Activated CD4-positive, alpha-beta T cell treated with anti-CD3 and anti-CD28 coated beads, Interleukin-2, Interleukin-4, amounts not matched to agents 100 ng/mL and 50 ng/mL, durations not matched to agents 16 hours and 8 hours (primary cell): Measurements from ENCODE around the gene FCER1G.
A peak's percentile ranks its signal among the peaks of the same experiment; 100 is the strongest.

ENCODE experiments used
- DNase-seq: peaks from one replicate; pipeline ENCODE4 v3.0.0-alpha.2; 2020; ENCODE audit warnings: low spot score

The FCER1G gene

DNA sequence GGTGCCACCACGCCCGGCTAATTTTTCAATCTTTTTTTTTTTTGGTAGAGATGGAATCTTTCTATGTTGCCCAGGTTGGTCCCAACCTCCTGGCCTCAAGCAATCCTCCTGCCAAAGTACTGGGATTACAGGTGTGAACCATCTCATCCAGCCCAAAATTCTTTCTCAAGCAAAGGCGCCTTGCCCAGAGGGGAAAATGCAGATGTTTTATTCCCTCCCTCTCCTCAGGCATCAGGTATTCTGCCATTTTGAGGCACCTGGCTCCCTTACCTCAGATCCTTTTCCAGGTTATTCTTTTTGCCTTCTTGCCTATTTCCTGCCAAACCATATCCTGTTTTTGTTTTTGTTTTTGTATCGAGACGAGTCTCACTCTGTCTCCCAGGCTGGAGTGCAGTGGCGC lies 26.7 kb upstream of the FCER1G start:
- DNase-seq: no peak

DNA sequence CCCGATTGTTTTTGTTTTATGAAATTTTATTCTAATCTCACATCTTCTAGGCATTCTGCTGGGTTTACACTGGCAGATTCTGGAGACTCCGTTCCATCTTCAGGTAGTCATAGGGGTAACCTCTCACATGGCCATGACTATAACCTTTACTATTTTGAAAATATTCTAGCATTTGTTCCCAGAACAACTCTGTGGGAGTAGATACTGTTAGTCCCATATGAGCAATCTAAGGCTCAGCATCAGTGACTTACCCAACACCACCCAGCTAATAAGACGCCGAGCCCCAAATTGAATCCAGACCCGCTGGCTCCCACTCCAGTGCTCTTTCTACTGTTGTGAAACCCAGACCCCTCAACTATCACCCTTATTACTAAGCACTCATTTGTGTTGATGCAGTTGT lies 26.1 kb upstream of the FCER1G start:
- DNase-seq: no peak

DNA sequence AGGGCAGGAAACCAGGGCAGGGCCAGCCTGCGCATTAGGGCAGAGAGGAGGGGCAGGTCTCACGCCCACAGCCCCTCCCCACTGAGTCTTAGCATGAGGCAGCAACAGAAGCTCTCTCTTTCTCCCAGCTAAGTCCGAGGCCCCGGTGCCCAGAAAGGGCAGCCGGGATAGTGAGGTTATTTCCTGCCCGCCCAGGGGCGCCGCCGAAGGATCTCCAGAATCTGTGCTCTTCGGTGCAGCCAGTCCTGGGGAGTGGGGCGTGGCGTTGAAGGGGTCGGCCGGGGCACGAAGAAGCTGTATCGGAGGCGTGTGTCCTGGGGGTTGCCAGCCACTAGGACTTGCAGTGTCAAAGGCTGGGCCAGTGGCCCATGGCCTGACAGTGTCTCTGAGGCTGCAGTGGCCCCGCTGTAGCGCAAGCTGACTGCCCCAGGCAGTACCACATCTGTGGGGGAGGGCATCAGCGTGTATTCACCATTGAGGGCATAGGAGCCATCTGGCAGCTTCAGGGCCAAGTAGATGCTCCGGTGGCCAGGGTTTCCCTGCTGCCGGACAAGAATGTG lies 24.1 kb upstream of the FCER1G start:
- DNase-seq: no peak

DNA sequence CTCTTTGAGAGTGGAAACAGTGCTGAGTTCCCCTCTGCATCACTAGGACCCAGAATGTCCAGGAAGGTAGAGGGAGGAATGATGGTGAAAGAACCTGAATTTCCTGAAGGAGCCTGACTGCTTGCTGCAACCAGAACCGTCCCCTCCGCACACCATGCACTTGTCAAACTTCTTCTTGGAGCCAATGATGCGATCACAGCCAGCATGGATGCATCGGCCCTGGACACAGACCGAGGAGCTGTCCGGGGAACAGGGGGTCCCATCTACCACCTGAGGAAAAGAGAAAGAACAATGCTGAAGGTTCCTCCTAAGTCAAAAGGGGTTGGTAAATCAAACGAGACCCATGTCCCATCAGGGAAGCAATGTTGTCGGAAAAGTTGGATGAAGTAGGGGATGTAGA lies 23.1 kb upstream of the FCER1G start:
- no peak for DNase-seq

DNA sequence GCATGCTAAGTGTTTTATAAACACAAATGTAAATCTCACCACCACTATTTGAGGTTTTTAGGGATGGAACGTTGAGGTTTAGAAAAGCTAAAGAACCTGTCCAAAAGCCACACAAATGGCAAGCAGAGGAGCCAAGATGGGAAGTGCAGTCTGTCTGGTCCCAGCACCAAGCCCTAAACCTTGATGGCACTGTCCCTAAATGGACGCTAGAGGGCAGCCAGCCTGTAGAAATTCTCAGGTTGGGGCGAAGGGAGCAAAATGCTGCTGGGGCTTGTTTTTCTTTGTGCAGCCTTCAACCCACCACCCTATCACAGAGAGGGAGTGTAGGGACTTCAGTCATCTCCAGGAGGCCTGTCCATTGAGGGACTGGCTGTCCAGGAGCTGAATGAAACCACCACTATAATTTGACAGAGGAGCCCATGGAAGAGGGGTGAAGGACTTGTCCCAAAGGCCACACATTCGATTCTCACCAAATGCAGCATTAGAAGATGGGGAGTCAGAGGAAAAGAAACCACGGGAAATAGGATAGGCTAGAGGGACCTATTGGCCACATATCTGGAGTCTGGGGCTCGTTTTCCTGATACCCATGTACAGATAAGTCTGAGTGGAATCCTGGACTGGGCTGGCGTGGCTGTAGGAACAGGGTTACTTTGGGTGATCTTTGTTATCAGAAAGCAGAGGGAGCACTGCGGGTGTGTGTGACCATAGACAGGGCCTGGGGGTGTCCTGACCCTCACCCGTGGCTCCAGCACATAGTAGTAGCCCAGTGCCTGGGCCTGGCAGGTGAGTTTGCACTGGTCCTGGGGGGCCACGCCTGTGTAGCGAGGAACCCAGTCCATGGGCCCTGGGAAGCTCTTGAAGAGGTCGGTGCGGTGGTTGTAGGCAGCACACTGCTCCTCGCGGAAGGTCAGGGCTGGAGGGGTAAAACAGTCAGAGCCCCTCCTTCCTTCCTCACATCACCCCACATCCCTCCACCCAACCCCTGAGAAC lies 22.3 kb upstream of the FCER1G start:
- DNase-seq: peak; percentile 83

DNA sequence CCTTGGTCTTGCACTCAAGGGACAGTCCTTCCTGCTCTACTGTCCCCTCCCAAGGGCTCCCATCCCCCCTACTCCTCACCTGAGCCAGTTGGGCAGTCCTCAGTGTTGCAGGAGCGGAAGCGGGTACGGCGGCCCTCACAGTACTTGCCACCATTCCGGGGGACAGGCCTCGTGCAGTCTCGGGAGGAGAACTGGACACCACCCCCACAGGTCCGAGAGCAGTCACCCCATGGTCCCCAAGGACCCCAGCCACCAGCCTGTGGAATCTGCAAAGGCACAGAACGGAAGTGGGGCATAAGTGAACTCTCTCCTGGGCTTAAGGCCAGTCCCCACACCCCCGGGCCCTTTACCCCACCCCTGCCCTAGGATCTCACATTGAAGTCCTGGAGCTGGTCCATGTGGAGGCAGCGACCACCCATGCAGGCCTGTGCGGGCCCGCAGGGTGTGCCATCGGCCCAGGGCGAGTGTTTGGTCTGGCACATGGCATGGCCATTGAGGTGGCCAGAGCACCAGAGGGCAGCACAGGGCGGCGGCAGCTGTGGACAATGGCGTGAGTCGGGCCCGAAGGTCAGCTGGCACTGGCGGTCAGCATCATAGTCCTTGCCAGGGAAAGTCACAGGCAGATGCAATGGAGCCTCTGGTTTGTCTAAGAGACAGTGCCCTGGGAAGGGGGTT lies 21.4 kb upstream of the FCER1G start:
- DNase-seq: no peak

DNA sequence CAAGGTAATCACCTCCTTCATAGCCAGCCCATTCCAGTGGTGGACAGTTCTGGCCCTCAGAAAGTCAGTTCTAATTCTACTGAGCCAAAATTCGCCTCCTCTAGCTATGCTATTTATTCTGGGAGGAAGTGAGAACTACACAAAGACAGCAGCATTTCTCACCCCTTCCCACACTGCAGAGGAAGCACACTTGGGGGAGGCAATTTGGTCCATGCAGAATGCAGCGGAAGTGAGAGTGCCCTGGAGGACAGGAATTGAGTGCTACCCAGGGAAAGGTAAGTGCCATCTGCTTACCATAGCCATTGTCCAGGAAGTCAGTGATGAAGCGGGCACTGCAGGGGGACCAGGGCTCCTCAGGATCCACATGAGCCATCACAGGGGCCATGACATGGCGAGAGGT lies 19.9 kb upstream of the FCER1G start:
- no peak for DNase-seq

DNA sequence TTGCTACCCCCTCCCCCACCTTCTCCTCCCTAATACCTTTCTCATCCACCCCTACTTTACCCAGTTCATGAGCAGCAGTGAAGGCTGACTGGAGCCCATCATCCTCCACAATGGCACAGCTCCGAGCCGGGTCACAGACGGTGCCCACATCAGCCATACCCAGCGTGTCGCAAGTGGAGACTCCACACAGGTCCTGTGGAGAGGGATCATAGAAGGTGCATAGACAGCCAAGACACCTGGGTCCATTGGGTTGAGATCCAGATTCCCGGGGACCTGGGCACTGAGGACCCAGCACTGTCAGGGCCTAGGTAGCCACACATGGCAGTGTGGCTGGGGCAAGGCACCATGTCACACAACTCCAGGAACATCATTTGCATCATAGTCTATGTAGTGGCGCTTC lies 19.0 kb upstream of the FCER1G start:
- DNase-seq: no peak

DNA sequence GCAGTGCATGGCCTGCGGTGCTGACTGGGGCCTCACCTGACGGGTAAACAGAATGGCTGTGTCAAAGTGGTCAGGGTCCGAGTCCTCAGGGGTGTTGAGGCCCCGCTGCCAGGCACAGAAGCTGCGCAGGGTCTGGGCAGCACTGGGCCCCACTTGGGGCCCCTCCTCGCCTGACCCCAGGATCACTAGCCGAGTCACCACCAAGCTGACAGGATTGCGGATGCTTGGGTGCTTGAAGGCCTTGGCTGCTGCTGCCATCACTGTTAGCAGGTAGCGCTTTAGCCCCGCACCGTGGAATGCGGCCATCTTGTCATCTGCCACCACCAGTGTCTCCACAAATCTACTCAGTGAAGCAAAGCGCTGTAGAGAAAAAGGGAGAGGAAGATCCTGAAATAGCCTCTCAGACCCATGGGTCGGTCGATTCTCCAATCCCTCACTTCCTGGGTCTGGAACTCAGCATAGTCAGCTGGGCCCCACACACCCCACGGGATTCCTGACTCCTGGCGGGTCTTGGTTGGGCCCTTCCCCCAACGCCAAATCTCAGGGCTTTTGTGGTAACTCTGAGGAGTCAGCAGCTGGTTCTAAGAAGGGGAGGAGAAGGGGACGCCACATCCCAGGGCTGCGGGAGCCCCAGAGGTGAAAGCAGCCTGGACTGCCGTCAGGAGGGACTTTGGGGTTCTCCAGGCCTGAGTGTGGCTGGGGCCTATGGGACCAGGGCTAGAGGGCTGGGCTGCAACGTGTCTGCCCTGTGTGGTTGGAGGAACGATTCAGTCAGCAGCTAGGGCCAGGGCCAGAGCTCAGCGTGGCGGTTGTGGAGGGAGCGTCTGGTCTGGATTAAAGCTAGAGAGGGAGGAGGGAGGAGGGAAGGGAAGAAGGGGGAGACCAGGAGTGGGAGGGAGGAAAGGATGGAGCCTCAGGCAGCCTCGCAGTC lies 18.3 kb upstream of the FCER1G start:
- DNase-seq: no peak

DNA sequence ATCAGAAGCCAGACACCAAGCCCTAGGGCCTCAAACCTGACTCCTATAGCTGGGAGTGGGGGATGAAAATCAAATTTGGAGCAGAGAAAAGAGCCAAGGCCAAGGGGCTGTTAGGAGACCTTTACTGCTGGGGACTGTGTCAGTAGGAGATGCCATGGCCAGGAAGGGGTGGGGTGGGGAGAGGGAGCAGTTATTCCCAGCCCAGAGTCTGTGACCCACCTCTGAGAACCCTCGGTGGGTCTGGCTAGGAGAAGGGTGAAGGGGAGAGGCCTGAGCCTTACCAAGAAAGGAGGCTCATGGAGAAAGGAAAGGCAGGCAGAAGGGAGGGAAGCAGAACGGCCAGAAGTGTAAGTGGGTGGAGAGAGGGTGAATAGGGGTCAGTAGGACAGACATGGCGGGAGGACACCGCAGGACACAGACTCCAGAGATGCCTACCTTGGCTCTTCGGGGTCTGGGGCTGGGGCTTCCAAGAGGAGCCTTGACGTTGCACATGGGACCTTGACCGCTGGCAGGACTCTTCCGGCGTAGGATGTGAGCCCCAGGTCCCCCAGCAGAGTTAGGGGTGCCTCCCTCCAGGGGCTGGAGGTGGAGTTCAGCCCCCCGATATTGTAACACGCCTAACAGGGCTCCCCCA lies 17.4 kb upstream of the FCER1G start:
- no peak for DNase-seq

DNA sequence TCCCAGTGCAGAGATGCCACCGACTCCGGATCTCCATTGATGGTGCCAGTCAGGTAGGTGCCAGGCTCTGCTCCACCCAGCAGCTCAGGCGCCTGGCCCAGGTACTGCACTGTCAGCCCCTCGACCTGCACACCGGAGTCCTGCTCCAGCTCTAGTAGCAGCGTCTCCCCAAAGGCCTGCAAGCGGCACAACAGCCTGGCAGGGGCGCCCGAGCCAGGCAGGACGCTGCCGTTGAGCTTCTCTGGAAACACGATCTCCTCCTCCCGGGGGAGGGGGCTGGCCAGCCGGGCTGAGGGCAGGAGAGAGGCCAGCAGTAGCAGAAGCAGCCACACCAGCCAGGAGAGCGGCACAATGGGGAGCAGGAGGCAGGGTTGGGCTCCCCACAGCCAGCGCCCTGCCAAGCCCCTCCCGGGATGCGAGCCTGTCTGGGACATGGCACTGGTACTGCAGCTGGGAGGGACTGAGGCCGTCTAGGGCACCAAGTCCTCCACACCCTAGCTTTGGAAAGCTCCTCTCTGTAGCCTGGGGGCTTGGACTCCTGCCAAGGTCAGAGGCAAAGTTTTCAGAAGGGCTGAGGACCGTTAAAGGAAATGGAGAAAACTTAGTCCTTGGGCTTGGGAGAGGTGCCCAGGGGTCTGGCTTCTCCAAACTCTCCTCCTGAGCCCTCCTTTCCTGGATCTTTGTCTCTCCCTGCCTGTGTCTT lies 16.8 kb upstream of the FCER1G start:
- DNase-seq: no peak

DNA sequence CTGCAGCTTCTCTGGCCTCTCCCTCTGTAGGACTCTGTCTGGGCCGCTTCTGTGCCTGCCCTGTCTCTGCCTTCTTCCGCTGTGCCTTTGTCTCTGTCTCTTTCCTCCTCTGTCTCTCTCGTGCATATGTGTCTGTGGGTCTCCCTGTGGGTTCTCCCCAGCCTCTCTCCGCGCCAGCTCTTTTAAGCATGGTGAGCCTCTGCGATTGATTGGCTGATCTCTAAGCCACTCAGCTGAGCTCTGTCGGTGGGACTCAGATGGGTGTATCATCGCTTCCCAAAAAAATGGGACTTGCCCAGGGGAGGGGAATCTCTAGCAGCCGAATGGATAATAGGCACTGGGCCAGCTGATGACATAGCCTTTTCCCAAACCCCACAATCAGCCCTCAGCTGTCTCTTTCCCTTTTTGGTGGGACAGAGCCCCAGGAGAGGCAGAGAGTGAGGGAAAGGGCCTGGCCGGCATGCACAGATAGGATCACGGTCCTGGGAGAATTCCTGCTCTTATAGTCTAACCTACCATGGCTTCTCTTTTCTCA lies 16.1 kb upstream of the FCER1G start, which contains the start of gene ADAMTS4:
ADAMTS4 (minus strand) TSS at position 158 of the 535 bp plus-strand sequence. CDS start 427 bp downstream, outside the sequence.
- DNase-seq: no peak

DNA sequence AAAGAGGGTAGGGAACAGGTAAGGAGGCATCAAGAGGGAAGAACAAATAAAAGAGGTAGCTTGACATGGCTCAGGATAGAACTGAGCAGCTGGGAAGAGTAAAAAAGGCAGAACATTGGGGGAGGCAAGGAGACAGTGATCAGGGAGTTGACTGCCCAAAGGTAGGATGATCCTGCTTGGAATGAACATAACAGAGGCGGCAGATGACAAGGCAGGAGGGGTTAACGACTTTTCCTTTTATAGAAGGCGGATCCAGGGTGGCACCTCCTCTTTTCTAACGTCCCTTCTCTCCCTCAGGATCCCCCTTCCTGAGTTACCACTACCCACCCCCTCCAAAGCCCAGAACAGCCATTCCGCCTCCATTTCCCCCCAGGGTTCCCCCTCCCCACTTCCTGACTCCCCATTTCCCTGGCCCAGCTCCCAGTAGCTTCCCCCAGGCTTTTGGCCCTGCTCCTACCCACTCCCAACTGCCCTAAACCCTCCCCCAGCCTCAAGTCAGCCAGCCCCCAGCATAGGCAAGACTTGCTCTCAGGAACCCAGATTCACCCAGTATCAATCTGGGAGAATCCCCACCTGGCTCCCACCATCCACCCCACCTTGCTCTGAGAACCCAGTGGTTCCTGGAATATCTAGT lies 15.5 kb upstream of the FCER1G start:
- no peak for DNase-seq

DNA sequence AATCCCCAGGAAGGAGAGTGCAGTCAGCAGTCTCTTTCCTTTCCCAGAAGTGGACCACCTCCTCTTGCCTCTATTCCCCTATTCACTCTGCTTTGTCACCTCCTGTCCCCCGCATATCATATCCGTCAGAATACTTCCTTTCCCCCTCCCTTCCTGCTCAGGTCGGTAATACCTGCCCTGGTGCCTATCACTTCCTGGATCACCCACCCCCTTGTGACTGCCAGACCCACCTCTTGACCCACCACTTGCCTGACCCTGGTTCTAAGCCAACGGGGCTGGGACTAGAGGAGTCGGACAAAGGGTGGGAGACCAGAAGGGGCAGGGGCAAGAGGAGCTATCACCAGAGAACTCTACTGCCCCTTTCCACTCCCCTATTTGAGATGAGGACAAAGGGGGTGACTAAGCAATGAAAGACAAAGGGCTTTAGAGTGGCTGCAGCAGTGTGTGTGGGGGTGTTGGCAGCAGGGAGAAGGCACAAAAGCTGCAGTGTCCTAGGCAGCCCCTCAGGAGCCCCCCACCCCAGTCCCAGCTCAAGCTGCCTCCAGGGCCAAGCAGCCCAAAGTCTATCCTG lies 14.6 kb upstream of the FCER1G start:
- DNase-seq: no peak

DNA sequence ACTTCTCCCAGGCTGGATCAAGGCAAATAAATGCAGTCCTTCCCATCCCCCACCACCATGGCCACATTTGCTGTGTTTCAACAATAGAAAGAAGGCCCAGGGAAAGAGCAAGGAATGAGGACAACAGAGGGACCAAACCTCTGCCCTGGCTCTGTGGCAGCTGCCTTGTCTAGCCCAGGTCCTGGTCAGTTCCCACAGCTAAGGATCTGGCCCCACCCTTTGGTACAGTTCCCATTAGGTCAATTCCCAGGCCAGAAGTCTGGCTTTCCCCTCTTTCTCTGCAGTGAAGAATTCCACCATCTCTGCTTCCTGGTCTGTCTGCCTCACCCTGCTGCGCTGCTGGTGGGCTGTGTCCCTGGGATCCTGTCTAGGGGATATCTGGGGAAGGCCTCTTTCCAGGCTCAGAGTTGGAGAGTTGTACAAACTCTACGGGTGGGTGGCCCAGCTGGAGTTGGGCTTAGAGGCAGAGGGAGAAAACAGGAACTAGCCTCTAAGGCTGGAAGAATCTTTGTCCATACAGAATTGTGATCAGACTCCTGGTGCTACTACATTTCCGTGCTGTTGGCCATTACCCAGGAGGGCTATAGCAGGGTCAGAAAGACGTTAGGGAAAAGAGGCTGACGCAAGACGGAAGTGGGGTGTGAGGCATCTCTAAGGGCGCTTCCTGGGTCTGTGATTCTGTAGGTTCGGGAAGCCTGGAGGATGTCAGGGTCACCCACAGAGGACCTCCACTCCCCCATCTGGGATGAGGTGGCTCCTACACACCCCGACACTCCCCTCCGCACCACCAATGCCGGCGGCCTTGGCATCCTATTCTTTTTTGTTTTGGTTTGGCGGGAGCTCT lies 13.9 kb upstream of the FCER1G start:
- no peak for DNase-seq

DNA sequence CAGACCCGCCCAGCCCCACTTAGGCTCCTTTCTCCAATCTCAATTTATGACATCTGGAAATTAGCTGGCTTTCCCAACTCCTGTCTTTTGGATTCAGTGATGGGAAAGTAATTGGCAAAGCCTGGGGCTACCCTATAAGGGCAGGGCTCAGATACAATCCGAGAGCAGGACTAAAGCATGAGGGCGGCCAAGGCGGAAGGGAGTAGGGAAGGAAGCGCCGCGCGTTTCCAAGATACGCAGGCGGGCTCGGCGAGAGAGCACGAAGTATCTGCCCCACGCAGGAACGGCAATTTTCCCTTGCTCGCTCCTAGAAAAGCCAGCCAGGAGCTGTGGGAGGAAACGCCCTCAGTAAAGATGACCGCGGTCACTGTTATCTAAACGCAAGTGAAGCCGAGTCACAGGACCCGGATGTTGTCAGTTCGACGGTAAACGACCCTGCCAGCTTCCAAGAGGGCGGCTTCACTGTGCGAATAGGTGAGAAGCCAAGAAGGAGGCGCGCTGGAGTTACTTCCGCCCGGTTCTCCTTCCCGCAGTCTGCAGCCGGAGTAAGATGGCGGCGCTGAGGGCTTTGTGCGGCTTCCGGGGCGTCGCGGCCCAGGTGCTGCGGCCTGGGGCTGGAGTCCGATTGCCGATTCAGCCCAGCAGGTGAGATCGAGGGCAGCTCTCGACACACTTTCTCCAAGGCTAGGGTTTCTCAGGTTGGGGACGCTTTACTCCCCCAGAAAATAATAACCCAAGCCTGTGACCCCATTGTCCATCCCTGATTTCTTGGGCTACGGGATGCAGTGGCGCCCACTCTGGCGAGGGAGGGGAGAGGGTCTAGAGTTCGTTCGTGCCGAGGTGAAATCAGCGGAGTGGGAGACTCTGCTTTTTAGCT lies 13.0 kb upstream of the FCER1G start, which contains the start of gene NDUFS2:
NDUFS2 (plus strand) TSS at position 532 of the 877 bp plus-strand sequence; CDS start at position 551, 19 bp downstream.
- DNase-seq: peak; percentile 98

DNA sequence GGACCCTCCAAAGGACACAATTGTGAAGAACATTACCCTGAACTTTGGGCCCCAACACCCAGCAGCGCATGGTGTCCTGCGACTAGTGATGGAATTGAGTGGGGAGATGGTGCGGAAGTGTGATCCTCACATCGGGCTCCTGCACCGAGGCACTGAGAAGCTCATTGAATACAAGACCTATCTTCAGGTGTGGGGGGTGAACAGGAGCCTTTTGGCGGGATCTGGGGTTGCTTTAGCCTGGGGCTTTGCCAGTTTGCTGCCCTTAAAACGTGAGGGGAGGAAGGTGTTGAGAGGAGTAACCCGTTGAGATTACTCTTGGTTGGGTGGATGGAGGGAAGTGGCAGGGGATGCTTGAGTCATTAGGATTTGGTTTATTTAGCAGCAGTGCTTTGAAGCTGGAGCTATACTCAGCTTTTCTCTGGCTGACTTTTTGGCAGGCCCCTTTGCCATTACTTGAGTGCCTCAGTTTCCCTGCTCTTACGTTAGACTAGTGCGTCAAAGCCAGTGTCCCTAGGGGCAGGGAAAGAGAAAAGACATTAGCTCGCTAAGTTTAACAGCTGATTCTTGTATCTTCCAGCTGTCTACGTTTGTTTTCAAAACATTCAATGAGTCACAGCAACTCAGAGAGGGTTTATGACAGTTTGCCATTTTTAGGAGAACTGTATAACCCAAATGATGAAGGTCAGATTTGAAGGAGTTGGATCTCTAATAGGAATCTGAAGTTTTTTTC lies 8.5 kb upstream of the FCER1G start:
- no peak for DNase-seq
